ENCODE measurements around the gene CCDC136.

CCDC136 gene
- total RNA-seq = 2.6 to 14.9 reads per million in 2 experiments

DNA sequence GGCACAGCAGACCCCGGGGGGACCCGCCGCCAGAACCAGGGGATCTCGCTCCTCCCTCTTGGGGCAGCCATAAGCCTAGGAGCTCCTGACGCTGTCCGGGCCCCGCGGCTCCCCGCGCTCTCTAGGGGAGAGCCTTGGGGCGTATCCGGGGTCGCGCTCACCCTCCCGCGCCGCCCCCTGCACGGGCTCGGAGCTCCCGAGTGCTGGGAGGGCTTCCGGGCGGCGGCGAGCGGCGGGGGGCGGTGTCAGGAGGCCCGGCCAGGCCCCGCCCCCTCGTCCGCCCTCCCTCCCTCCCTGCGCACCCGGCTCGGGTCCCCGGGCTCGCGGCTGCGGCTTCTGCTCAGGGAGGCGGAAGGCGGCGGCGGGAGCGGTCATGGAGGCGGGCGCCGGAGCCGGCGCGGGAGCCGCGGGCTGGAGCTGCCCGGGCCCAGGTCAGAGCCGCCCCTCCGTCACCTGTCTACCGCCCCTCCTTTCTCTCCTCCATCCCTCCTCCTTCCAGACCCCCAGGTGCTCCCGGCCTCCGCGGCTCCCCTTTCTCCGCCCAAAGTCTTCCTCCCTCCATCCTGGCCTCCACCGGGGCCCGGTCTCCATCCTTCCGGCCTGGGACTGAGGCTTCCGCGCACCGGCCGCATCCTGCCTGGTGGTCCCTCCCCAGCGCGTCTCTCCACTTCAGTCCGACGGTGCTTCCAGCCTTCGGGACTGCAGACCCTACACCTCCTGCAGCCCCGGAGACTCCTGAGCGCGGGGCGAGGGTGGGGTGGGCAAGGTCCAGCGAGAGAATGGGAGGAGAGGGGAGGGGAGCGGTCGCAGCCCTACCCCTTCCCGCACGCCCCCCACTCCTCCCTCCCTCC is at the start of gene CCDC136:
CCDC136 (plus strand) TSS at position 848 of the 851 bp plus-strand sequence. CDS start 444 bp downstream, outside the sequence.
- DNase-seq (ENCODE audit: low read depth) = peak; percentile 74

DNA sequence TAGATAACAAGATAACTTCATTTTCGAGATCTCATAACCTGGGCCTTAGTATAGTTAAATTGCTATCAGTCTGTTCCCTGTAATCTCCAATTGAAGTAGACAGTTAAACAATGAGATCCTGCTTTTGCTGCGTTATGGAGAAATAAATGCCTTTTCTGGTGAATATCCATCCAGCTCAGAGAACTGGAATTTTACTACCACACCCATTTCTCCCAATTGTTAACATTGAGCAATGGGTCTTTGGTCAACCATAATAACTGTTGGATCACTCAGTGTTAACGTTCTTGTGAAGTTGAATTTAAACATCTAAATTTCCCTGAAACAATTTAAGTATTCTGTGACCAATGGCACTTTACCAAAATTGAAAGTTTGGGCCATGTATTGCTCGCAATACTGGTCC is 49.6 kb upstream of the CCDC136 start:
- DNase-seq (ENCODE audit: low read depth) = no peak

DNA sequence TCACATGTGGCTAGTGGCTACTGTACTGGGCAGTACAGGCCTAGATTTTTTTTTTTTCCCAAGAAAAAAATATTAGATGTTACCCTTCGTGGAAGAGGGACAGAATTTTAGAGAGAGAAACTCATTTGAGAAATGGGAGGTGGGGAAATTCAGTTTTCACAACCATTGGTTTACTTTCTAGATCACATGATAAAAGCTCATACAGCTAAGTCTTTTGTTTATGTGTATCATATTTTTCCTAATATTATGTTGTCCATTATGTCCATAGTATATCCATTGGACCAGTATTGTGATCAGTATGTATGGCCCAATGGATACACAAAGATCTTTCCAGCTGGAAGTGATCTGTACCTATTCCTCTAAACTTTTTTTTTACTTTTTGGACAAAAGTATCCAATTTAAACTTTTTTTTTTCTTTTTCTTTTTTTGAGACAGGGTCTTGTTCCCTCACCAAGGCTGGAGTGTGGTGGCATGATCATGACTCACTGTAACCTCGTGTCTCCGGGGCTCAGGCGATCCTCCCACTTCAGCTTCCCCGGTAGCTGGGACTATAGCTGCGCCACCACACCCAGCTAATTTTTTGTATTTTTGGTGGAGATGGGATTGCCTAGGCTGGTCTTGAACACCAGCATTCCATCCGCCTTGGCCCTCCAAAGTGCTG is 48.5 kb upstream of the CCDC136 start:
- DNase-seq (ENCODE audit: low read depth) = no peak

DNA sequence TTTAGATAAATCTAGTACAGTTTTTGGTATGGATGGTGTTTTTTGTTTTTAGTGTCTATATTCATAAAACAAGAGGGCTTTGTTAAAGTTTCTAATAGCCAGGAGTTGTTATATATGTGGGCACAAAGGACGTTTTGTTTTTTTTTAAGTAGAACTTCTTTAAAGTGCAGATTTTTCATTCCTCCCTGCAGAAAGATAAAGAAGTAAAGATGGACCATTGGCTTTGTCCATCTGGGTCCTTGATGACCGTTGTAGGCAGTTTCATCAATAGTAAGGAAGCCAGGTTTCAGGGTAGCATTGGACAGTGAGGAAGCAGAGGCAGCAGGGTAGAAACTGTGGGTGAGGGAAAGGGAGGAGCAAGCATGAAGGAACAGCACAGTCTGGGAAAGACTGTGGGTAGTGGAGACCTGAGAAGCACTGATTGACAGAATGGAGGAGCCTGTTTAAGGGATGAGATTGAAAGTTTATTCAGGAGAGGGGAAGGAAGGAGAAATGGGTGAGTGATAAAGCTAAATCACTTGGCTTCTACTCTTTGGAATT is 47.3 kb upstream of the CCDC136 start:
- no peak for DNase-seq (ENCODE audit: low read depth)

DNA sequence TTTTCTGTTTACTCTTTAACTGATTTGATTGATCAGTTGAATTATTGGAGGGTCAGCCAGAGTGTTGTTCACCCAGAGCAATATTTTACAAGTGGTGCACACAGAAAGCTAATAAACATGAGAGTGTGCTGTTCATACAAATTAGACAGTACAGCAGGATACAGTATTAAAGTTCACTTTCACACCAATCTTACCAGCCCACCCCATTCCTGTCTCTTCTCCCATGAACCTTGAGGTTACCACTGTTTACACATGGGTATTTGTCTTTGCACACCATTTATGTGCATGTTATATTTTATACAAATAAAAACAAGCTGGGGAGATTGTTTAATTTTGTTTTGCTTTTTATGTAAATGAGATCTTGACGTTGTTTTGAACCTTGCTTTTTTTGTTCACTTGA is 46.1 kb upstream of the CCDC136 start:
- no peak for DNase-seq (ENCODE audit: low read depth)

DNA sequence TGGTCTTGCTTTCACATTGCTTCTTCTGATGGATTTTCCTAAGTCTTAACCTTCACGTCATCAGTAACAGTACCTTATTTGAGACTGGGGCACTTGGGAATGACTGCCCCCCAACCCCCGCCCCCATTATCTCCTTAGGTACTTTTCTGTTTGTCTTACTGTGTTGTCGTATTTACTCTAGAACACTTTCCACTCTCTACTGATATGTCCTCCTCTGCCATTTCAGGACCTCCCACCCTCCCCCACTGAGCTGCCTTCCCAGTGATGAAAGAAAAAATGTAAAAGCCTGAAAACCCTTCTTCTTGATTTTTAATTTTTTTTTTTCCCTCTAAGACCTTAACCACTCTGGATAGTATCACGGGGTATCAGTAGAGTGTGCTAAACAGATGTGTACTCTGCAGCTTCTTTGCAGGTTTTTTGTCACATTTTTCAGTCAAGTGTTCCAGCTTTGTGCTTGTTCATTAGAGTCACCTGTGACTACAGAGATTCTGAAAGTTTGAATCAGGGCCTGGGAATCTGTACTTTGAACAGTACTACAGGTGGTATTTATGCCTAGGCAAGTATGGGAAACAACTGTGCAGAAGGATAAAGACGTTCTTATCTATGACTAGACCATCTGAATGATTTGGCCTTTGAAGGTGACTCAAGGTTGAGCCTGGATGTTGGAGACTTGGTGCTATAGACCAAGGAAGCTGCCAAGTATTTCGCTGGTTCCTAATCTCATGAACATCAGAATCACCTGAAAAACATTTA is 44.3 kb upstream of the CCDC136 start:
- no peak for DNase-seq (ENCODE audit: low read depth)

DNA sequence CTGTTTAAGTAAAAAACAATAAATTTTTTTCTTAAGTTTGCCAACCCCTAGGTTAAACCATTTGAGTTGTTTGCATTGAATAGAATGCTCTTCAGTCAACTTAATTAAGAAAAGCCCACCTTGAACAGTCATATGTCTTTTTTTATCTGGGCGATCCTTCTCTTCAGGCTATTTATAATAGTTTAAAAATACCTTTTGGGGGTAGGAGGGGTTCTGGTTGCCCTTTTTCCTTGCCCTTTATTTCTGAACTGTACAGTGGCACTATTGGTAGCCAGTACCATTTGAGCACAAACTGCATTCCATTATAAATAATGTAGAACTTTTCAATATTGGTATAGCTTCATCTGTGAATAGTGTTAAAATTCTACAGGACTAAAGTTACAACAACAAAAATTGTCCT is 39.5 kb upstream of the CCDC136 start:
- no peak for DNase-seq (ENCODE audit: low read depth)

DNA sequence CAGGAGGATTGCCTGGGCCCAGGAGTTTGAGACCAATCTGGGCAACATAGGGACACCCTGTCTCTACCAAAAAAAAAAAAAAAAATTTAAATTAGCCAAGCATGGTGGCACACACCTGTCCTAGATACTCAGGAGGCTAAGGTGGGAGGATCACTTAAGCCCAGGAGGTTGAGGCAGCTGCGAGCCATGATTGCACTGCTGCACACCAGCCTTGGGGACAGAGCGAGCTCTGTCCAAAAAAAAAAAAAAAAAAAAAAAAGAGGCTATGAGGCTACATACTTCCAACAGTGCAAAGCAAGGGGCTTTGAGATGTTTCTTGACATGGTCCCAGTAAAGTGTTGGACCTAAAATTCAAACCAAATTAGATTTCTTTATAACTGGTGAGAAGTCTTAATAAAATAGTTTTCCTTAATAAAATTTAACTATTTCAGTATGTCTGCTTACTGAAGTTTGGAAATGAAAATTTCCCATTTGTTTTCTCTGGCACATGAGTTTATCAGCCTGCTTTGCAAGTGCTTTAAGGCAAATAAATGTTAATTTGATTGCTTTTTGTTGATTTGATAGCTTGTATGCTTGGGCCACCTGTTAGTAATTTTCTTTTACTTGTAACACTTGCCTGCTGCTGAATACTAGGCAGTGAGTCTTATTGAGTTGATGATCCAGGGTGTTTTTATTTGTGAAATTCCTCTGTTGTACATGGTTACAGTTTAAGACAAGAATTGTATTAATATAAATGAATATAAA is 36.5 kb upstream of the CCDC136 start:
- no peak for DNase-seq (ENCODE audit: low read depth)

DNA sequence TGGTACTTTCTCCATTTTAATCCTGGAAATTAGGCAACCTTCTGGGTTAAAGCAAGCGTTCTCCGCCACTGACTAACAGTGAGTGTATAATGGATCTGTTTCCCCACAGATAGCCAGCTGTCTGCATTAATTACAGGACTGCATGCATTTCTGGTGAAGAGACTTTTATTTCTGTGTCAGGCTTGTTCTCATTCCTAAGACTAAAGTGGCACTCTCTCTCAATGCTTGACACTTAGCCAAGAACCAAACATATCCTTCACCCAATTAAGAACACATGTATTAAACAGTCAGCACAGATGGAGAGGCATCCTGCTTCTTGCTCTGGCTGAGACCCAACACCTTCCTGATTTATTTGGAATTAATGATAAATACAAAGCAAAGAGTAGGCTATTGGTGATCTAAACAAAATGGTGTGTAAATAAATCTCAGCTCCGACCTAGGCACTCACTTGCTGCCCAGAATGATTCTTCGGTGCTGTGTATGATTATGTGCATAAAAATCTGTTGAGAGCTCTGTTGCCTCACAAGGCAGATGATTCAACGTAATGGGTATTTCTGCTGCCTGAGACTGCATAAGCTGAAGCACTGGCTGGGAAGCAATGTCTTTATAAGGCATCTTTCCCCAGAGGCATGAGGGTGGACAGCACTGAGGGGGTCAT is 35.8 kb upstream of the CCDC136 start:
- DNase-seq (ENCODE audit: low read depth) = no peak

DNA sequence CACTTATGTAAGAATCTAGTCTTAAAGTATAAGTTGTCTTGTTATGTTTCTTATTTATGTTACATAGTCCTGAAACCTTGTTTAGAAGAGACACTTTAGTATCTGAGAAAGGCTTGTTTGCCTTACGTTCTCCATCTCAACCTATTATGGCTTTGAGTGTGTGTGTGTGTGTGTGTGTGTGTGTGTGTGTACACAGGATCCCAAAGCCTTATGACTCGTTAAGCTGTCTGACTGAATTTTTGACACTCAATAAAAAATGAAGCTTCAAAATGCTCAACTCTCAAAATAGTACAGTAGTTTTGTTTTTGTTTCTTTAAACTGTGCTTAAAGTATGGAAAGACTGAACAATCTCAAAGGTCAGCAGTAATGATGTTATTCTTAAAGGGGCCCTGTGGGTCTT is 34.6 kb upstream of the CCDC136 start:
- no peak for DNase-seq (ENCODE audit: low read depth)

DNA sequence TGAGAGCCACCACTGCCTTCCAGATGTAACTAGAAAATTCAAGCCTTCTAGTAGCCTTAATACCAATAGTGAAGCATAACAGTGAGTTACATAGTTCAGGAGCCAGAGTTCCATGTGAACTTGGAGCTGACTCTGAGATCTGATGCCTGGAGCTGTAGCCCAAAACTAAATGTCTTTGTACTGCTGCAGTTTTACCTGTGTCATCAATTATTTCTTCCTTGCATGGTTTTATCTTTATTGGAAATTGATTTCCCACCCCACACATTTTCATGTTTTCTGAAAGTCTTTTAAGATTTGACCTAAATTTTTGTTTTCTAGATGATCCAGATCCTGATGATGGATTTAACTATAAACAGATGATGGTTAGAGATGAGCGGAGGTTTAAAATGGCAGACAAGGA is 33.2 kb upstream of the CCDC136 start:
- DNase-seq (ENCODE audit: low read depth) = no peak

DNA sequence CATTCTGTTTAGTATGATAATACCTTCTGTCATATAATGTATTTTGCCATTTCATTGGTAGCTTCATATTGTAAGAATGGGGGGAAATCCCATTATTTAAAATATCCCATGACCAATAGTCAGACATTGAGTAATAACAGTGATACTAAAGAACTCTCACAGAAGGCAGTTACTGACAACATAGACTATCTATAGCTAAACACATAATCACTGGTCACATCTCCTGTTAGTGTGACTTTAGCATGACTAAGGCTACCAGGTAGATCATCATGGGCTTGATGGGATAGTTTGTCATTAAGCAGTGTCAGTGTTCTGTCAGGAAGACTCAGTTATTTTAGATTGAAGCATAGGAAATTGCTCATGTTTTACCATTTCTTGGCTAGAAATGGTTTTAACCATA is 32.5 kb upstream of the CCDC136 start:
- DNase-seq (ENCODE audit: low read depth) = no peak

DNA sequence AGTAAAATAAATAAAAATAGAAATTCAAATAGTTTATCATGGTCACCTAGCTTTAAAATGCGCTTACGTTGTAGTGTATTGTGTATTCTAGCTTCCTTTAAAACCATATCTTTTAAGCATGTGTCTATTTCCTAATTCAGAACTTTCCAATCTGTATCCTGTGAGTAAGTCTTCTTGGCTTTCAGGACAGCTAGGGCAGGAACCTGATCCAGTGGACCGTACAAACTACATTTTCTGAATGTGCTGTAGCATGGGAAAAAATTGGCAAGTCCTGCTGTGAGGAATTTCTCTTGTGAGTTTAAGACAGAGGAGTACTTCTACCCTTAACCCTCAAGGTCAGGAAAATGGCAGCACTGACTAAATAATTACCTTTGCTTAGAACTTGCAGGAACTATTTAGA is 28.2 kb upstream of the CCDC136 start:
- DNase-seq (ENCODE audit: low read depth) = no peak

DNA sequence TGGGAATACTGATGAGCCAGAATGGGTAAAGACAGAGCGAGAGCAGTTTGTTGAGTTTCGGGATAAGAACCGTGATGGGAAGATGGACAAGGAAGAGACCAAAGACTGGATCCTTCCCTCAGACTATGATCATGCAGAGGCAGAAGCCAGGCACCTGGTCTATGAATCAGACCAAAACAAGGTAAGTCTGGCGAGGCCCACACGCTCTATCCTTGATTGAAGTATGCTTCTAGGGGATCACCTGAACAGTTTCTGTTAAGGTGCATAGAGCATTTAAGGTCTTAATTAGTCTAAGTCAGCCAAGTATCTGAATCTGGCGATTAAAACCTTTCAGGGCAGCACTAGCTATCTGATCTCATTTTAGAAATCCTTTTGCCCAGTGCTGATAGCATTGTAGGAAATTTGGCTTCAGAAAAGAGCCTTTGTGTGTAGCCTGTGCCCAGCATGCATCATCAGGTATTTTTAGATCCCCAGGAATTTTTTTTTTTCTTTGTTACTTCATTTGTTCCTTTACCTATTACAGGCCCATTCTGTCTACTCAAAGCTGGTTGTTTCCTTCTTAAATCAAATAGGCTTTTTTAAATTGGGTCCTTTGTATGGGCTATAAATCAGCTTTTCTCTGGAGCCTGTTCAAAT is 24.2 kb upstream of the CCDC136 start:
- DNase-seq (ENCODE audit: low read depth) = no peak

DNA sequence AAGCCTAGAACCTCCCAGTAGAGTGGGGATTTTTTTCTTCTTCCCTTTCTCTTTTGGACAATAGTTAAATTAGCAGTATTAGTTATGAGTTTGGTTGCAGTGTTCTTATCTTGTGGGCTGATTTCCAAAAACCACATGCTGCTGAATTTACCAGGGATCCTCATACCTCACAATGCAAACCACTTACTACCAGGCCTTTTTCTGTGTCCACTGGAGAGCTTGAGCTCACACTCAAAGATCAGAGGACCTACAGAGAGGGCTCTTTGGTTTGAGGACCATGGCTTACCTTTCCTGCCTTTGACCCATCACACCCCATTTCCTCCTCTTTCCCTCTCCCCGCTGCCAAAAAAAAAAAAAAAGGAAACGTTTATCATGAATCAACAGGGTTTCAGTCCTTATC is 21.5 kb upstream of the CCDC136 start:
- no peak for DNase-seq (ENCODE audit: low read depth)

DNA sequence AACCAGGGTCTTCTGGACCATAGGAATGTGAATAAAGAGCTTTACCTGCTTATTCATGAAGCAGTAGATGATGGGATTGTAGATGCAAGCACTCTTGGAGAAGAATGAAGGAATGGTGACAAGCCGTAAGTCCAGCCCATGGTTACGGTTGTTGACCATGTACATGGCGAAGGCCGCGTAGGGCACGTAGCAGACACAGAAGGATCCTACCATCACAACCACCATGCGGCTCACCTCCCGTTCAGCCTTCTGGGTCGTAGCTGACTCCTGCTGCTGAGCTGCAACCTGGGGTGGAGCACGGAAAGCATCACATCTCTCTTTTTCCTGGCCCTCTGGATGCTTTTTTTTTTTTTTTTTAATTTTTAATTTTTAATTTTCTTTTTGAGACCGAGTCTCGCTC is 18.2 kb upstream of the CCDC136 start:
- DNase-seq (ENCODE audit: low read depth) = no peak

DNA sequence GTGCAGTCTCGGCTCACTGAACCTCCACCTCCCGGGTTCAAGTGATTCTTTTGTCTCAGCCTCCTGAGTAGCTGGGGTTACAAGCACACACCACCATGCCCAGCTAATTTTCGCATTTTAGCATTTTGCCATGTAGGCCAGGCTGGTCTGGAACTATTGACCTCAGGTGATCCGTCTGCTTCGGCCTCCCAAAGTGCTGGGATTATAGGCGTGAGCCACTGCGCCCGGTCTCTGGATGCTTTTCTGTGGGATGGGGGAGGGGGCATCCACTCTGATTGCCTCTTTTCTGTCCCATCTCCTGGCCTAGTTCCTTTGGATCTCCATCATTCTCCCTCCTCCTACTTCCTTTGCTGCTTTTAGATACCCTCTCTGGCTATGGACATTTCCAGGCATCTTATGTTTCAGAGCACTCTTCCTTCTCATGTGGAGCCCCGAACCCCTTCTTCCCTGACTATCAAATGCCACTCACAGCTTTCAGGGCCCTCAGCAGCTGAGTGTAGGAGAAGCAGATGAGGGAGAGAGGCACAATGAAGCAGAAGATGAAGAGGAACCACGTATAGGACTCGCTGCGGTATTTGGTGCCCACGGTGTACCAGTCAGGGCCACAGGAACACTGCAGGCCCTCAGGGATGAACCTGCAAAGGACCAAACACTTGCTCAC is 17.6 kb upstream of the CCDC136 start:
- DNase-seq (ENCODE audit: low read depth) = no peak

DNA sequence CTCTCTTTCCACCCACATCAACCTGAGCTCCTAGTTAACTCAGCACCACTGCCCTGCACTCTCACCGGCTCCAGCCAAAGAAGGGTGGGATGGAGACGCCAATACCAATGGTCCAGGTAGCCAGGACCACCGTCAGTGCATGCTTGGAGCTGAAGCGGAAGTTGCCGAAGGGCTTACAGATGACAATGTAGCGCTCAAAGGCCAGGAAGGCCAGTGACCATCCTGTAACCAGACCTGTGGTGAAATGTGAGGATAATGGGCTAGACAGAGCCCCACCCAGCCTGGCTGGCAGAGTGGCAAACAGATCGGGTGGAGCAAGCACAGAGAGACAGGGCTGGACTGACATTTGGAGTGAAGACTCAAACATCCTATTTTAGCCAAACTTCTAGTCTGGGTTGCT is 16.8 kb upstream of the CCDC136 start:
- DNase-seq (ENCODE audit: low read depth) = no peak

DNA sequence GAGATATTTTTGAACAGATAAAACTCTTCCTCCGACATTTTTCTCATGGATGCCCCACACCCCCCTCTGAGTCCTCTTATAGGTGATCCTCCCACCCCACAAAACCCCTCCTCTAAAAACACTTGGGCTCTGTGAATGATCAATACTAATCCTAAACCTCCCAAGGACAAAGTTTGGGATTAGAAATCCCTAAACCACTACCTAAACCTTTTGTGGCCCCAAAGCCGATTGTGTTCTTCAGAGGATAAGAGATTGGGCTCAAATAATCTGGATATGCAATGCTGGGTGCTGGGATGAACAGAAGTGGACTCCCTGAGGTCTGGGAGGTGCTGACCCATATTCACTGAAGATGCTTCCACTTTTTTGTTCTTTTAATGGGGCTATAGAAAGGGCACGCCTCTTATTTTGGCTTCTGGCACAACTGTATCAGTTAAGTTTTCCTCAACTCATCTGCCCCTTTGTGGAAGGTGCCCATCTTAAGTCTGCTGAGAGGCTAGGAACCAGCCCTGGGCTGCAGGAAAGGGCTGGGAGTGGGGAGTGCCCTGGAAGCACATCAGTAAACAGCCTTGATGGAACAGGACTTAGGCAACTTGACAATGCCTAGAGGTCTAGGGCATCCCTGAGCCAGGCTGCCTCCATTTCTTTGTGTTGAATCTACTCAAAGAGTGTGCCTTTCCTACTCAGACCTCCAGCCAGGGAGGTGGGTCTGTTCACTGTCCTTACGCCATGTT is 15.9 kb upstream of the CCDC136 start, which contains the start of gene OPN1SW:
OPN1SW (minus strand) TSS at position 51 of the 731 bp plus-strand sequence; CDS start at position 38, 13 bp downstream.
- no peak for DNase-seq (ENCODE audit: low read depth)

Data from T follicular helper cell (primary cell).